Endodermal cell (in vitro differentiated cells): Measurements from ENCODE around the gene ZFAND6. TPM values are rescaled to one million over a fixed set of nuclear protein-coding genes. Genes with fewer than 3 reads are reported as not detected.
"Not testable (repeated sequence)": the region's sequence is repeated elsewhere in the genome, so short reads cannot be mapped to it uniquely, and the experiment has no call there.

ENCODE experiments used
- DNase-seq: peaks from one replicate; pipeline ENCODE4 v3.0.0-alpha.2; 2017
- H3K27ac ChIP-seq: 2 replicates; pipeline ENCODE4 v1.5.1; 2013; ENCODE audit warnings: mild to moderate bottlenecking, low read depth, low read length, moderate library complexity
- H3K27me3 ChIP-seq: 2 replicates; pipeline ENCODE4 v1.6.1; 2013; ENCODE audit warnings: mild to moderate bottlenecking, low read length, moderate library complexity; ENCODE audit not compliant: insufficient read depth, control insufficient read depth, poor library complexity, severe bottlenecking
- H3K36me3 ChIP-seq: 2 replicates; pipeline ENCODE4 v1.7.0; 2013; ENCODE audit warnings: mild to moderate bottlenecking, low read length, moderate library complexity; ENCODE audit not compliant: control insufficient read depth, insufficient read depth
- H3K4me1 ChIP-seq: one replicate; pipeline ENCODE4 v1.7.0; 2013; ENCODE audit warnings: low read length; ENCODE audit not compliant: control insufficient read depth, insufficient read depth
- H3K4me3 ChIP-seq: 2 replicates; pipeline ENCODE4 v1.5.1; 2013; ENCODE audit warnings: mild to moderate bottlenecking, low read length, moderate library complexity
- H3K9ac ChIP-seq: 2 replicates; pipeline ENCODE4 v1.6.1; 2013; ENCODE audit warnings: mild to moderate bottlenecking, low read length, moderate library complexity; ENCODE audit not compliant: poor library complexity, severe bottlenecking; ENCODE audit errors: extremely low read depth
- H3K9me3 ChIP-seq: 2 replicates; pipeline ENCODE4 v1.6.1; 2013; ENCODE audit warnings: mild to moderate bottlenecking, low read length, moderate library complexity; ENCODE audit not compliant: control insufficient read depth
- H3K27ac Mint-ChIP-seq: 2 replicates; pipeline ENCODE4 v1.8.0; 2020; ENCODE audit warnings: mixed read lengths
- H3K27me3 Mint-ChIP-seq: 2 replicates; pipeline ENCODE4 v1.8.0; 2021; ENCODE audit warnings: mild to moderate bottlenecking, mixed read lengths; ENCODE audit not compliant: insufficient read depth
- H3K36me3 Mint-ChIP-seq: 2 replicates; pipeline ENCODE4 v1.8.0; 2020; ENCODE audit warnings: low read depth, mixed read lengths
- H3K4me1 Mint-ChIP-seq: 2 replicates; pipeline ENCODE4 v1.8.0; 2020; ENCODE audit warnings: mixed read lengths
- H3K4me3 Mint-ChIP-seq: 2 replicates; pipeline ENCODE4 v1.8.0; 2020; ENCODE audit warnings: mild to moderate bottlenecking, moderate library complexity, mixed read lengths
- H3K9me3 Mint-ChIP-seq: 2 replicates; pipeline ENCODE4 v1.8.0; 2020; ENCODE audit warnings: mild to moderate bottlenecking, mixed read lengths
- CTCF ChIP-seq: fragments of 200-600 bp; sonication (generic); conservative IDR thresholded peaks from 2 replicates; pipeline ENCODE4 v1.5.0; 2021; ENCODE audit warnings: antibody characterized with exemption, mild to moderate bottlenecking
- WGBS, 2 experiments: methylation state at CpG; one replicate each; pipeline versions ENCODE4 v1.1.5 to v1.1.7; 2013; ENCODE audit warnings: missing lambda C conversion rate in 2 of 2, mixed read lengths in 1 of 2; ENCODE audit not compliant: insufficient coverage in 1 of 2, insufficient read length in 1 of 2; 5-methylcytosine and 5-hydroxymethylcytosine counted together
- long read RNA-seq, 4 experiments: library from polyadenylated mRNA in 2 of 4; library from RNA in 1 of 4; library from capped mRNA in 1 of 4; stranded (forward) in 3 of 4; unstranded in 1 of 4; transcript quantifications; one replicate each; pipeline ENCODE4 v2.0.0, GENCODE V29; 2020 to 2021; ENCODE audit warnings: inconsistent platforms in 1 of 4
- polyA plus RNA-seq, 2 experiments: library from polyadenylated mRNA; stranded (reverse); fragments of 50-300 nt; gene quantifications; one replicate each; pipeline ENCODE4 v1.2.3, GENCODE V29; 2013
- total RNA-seq, 2 donors: library from RNA; stranded (reverse); fragmentation: NEBNext Ultra II Directional in 1 of 2; extraction: Animal tissue kit (Norgen Biotek cat#: 25700) in 1 of 2; gene quantifications; 2 replicates in 1 of 2; 3 replicates in 1 of 2; pipeline ENCODE4 v1.2.1, GENCODE V29; 2021

Gene ZFAND6
- 10 to 100 TPM; 84.5 to 86.2 TPM for total RNA-seq
- polyA plus RNA-seq (2013, experiment 1 of 2): 122 TPM
- 123 TPM for polyA plus RNA-seq (2013, experiment 2 of 2)
- long read RNA-seq, experiment 1, transcript ZFAND6-220 (6 exons, 891 nt): major isoform, 23 of 63 reads
- long read RNA-seq, experiment 1, partial matches to known transcripts: 8 of 63 reads
- long read RNA-seq, experiment 1, other reads (novel, unspliced or antisense): 23 of 63 reads
- long read RNA-seq, experiment 2, transcript ZFAND6-220 (6 exons, 891 nt): major isoform, 157 of 263 reads
- long read RNA-seq, experiment 2, transcript ZFAND6-213 (6 exons, 1,446 nt): minor isoform, 8 of 263 reads
- long read RNA-seq, experiment 2, transcript ZFAND6-212 (7 exons, 1,602 nt): minor isoform, 12 of 263 reads
- long read RNA-seq, experiment 2, transcript ZFAND6-201 (7 exons, 1,814 nt): minor isoform, 35 of 263 reads
- long read RNA-seq, experiment 2, partial matches to known transcripts: 4 of 263 reads
- long read RNA-seq, experiment 2, other reads (novel, unspliced or antisense): 45 of 263 reads
- long read RNA-seq, experiment 3, transcript ZFAND6-212 (7 exons, 1,602 nt): minor isoform, 11 of 530 reads
- long read RNA-seq, experiment 3, transcript ZFAND6-220 (6 exons, 891 nt): major isoform, 375 of 530 reads
- long read RNA-seq, experiment 3, transcript ZFAND6-213 (6 exons, 1,446 nt): minor isoform, 17 of 530 reads
- long read RNA-seq, experiment 3, transcript ZFAND6-201 (7 exons, 1,814 nt): minor isoform, 73 of 530 reads
- long read RNA-seq, experiment 3, partial matches to known transcripts: 10 of 530 reads
- long read RNA-seq, experiment 3, other reads (novel, unspliced or antisense): 44 of 530 reads
- long read RNA-seq, experiment 4, transcript ZFAND6-212 (7 exons, 1,602 nt): minor isoform, 36 of 488 reads
- long read RNA-seq, experiment 4, transcript ZFAND6-201 (7 exons, 1,814 nt): minor isoform, 49 of 488 reads
- long read RNA-seq, experiment 4, transcript ZFAND6-220 (6 exons, 891 nt): major isoform, 293 of 488 reads
- long read RNA-seq, experiment 4, transcript ZFAND6-213 (6 exons, 1,446 nt): minor isoform, 50 of 488 reads
- long read RNA-seq, experiment 4, partial matches to known transcripts: 17 of 488 reads
- long read RNA-seq, experiment 4, other reads (novel, unspliced or antisense): 42 of 488 reads

DNA sequence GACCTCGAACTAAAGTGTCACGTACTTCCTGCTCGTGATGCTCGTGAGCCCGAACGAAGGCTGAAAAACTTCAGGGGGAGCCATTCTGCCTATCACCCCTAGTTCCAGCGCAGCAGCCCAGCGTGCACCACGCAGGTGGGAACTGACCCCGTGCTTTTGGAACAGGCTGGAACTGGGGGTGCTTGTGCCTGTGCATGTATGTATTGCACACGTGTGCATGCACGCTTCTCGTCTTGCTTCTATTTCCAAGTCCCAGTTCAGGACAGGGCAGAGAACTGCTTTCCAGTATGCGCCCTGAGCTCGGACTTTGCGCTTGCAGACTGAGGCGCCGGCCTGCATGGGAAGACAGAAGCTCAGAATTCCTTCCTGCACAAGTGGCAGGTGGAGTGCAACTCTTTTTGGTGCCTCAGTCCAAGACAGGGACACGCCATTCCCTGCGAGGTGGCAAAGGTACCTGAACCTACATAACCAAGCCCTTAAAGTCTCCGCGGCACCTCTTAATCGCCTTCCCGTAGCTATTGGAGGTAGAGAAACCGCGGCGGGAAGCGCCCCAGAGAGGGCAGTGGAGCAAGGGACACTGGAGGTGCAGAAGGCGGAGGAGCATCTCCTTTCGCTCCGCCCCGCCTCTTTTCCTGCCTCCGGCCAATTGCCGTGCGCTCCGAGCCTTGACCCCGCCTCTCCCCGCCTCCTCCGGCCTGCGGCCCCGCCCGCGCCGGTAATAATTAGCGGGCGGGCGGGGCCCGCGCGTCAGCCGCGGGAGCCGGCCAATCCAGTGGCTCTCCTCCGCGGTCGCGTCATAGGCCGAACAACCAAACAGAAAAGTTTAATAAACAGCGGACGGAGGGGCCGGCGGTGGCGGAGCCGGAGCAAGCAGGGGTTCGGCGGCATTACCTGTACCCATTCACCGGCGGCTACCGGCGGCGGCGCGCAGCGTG is at the start of gene ZFAND6:
ZFAND6 (plus strand) TSS at position 826 of the 935 bp plus-strand sequence. CDS start 60,669 bp downstream, outside the sequence.
- peaks cover 4% of the 10 kb centered on the region for H3K4me1 ChIP-seq
- 1 to 2% methylated on average over 29 to 74 of the region's 74 CpGs for WGBS, 2 experiments
- Mint-ChIP-seq H3K27me3 (peaks cover 13% of the 10 kb centered on the region), H3K9me3 (no peaks in the 10 kb centered on the region), H3K27ac (peak within 1 kb of the TSS; percentile 98), H3K4me3 (peak within 1 kb of the TSS; percentile 81), H3K36me3 (no peaks in the 10 kb centered on the region), H3K4me1 (peaks cover 22% of the 10 kb centered on the region)
- H3K36me3 ChIP-seq: no peaks in the 10 kb centered on the region
- peak; percentile 26 for TF ChIP-seq CTCF
- no peaks in the 10 kb centered on the region for H3K9me3 ChIP-seq
- DNase-seq: peak; percentile 98
- H3K27me3 ChIP-seq: peaks cover 6% of the 10 kb centered on the region
- H3K9ac ChIP-seq: peak within 1 kb of the TSS; percentile 83
- peak within 1 kb of the TSS; percentile 79 for H3K27ac ChIP-seq
- H3K4me3 ChIP-seq: peak within 1 kb of the TSS; percentile 89

GRCh38 chr15:80010131-80010673 is 49.3 kb upstream of the ZFAND6 start:
- Histone ChIP-seq H3K27ac (no peak overlapping the region), H3K9ac (no peak overlapping the region), H3K9me3 (no peaks in the 10 kb centered on the region), H3K36me3 (no peaks in the 10 kb centered on the region), H3K27me3 (no peaks in the 10 kb centered on the region), H3K4me3 (no peak overlapping the region), H3K4me1 (no peaks in the 10 kb centered on the region)
- no peak for DNase-seq
- 90 to 91% methylated on average over 4 to 5 of the region's 6 CpGs for WGBS, 2 experiments
- H3K27me3 Mint-ChIP-seq: no peaks in the 10 kb centered on the region
- H3K4me3 Mint-ChIP-seq: no peak overlapping the region
- H3K27ac Mint-ChIP-seq: no peak overlapping the region
- H3K4me1 Mint-ChIP-seq: peaks cover 2% of the 10 kb centered on the region
- no peak for TF ChIP-seq CTCF
- peaks cover 4% of the 10 kb centered on the region for H3K9me3 Mint-ChIP-seq
- no peaks in the 10 kb centered on the region for H3K36me3 Mint-ChIP-seq

- not testable (repeated sequence) for H3K27me3 Mint-ChIP-seq, H3K4me1 Mint-ChIP-seq, H3K36me3 Mint-ChIP-seq, H3K4me1 ChIP-seq, H3K4me3 Mint-ChIP-seq, H3K9ac ChIP-seq, H3K27me3 ChIP-seq, H3K4me3 ChIP-seq, H3K27ac ChIP-seq, DNase-seq, H3K9me3 ChIP-seq, H3K36me3 ChIP-seq, H3K27ac Mint-ChIP-seq
- WGBS, 2 experiments: 94 to 95% methylated on average over 7 to 9 of the region's 9 CpGs
- peaks cover 10% of the 10 kb centered on the region for H3K9me3 Mint-ChIP-seq
These were observed 48.4 kb upstream of the ZFAND6 start for GRCh38 chr15:80011041-80011523.
